Natural killer cell (primary cell): ENCODE measurements around the gene SYNE2. TPM values are rescaled to one million over a fixed set of nuclear protein-coding genes. Genes with fewer than 3 reads are reported as not detected.

Source experiments
- ATAC-seq, 3 donors: fragments of 150-1000 bp in 2 of 3; fragments of 200-7000 bp in 1 of 3; cut with Tn5 transposase; 1 replicate in 1 of 3; 2 replicates in 2 of 3; pipeline ENCODE4 v1.10.0; 2021; ENCODE audit warnings: mild to moderate bottlenecking in 2 of 3, moderate library complexity in 2 of 3
- DNase-seq, 2 donors: peaks; one replicate each; pipeline versions ENCODE4 v3.0.0 to v3.0.0-alpha.2; 2013 to 2021; ENCODE audit warnings: mixed read lengths in 1 of 2
- H3K27ac ChIP-seq: one replicate; pipeline ENCODE4 v1.5.1; 2013; ENCODE audit warnings: mild to moderate bottlenecking, low read length
- H3K27me3 ChIP-seq: one replicate; pipeline ENCODE4 v1.6.1; 2013; ENCODE audit warnings: low read length; ENCODE audit not compliant: control insufficient read depth, insufficient read depth
- H3K36me3 ChIP-seq: one replicate; pipeline ENCODE4 v1.6.1; 2013; ENCODE audit warnings: low read length; ENCODE audit not compliant: control insufficient read depth, insufficient read depth
- H3K4me1 ChIP-seq: one replicate; pipeline ENCODE4 v1.6.1; 2013; ENCODE audit warnings: low read length; ENCODE audit not compliant: control insufficient read depth, insufficient read depth
- H3K4me3 ChIP-seq: one replicate; pipeline ENCODE4 v1.5.1; 2013; ENCODE audit warnings: low read length
- H3K9me3 ChIP-seq: one replicate; pipeline ENCODE4 v1.6.1; 2013; ENCODE audit warnings: low read length; ENCODE audit not compliant: control insufficient read depth, insufficient read depth
- H3K27ac Mint-ChIP-seq, 2 donors: one replicate each; pipeline ENCODE4 v1.8.0; 2022; ENCODE audit warnings: mild to moderate bottlenecking in 2 of 2, mixed read lengths in 2 of 2, moderate library complexity in 1 of 2
- H3K27me3 Mint-ChIP-seq, 2 donors: one replicate each; pipeline ENCODE4 v1.8.0; 2022; ENCODE audit warnings: low read depth in 2 of 2, mixed read lengths in 2 of 2
- H3K36me3 Mint-ChIP-seq: one replicate; pipeline ENCODE4 v1.8.0; 2022; ENCODE audit warnings: mixed read lengths
- H3K4me1 Mint-ChIP-seq, 2 donors: one replicate each; pipeline ENCODE4 v1.8.0; 2022; ENCODE audit warnings: mixed read lengths in 2 of 2
- H3K4me3 Mint-ChIP-seq: one replicate; pipeline ENCODE4 v1.8.0; 2022; ENCODE audit warnings: mild to moderate bottlenecking, moderate library complexity, mixed read lengths
- H3K9me3 Mint-ChIP-seq, 2 donors: one replicate each; pipeline ENCODE4 v1.8.0; 2022; ENCODE audit warnings: mixed read lengths in 2 of 2
- WGBS: methylation state at CpG from one replicate; pipeline ENCODE4 v1.1.7; 2013; ENCODE audit warnings: missing lambda C conversion rate; ENCODE audit not compliant: insufficient coverage; 5-methylcytosine and 5-hydroxymethylcytosine counted together
- intact Hi-C: fragments of 100-400 bp; cut with micrococcal nuclease; formaldehyde crosslinking; loops from one replicate; pipeline ENCODE4 v1.14.2; 2022
- total RNA-seq, 4 donors: library from RNA; stranded (reverse); fragments of 120-200 nt in 1 of 4; gene quantifications; one replicate each; pipeline versions ENCODE4 v1.2.3 to v1.2.4, GENCODE V29; 2013 to 2022
- TF ChIP-seq, protein P1 (sequence below): fragments of 200-600 bp; IDR thresholded peaks from one replicate; pipeline ENCODE4 v1.8.0; 2022; ENCODE audit warnings: antibody characterized with exemption

The SYNE2 gene
- total RNA-seq, 3 donors from 2014 or later (not counting 1 experiment from before 2014, with no cell fraction given): 325 to 434 (median 373) TPM

DNA sequence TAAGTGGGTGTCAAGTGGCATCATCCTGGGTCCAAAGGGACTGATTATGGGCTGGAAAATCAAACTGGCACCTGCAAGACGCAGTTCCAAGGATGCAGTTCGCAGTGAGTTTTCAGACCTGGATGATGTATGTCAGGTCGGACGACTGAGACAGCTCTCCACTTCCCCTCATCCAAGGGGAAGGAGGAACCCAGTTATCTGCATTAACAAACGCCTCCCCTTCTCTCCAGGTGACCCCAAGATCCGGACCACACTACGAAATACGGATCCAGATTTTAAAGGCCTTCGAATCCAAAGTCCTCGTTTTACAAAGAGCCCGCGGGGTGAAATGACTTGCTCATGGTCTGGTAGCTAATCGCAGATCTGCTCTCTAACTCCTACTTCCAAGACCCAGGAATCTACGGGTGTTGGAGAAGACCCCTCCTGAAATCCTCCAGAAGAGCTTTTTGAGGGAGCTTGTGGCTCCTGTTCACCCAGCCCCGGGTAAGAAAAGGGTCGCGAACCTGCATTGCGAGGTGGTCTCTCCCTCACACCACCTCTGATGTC lies 460 bp upstream of the SYNE2 start:
- H3K4me1 Mint-ChIP-seq: peaks cover 30 to 37% of the 10 kb centered on the region in 2 donors
- WGBS: 12% methylated on average over 18 of the region's 18 CpGs
- peaks cover 36% of the 10 kb centered on the region for H3K4me1 ChIP-seq
- H3K9me3 Mint-ChIP-seq: no peaks in the 10 kb centered on the region
- ATAC-seq (no peak), DNase-seq (no peak)
- intact Hi-C loops: no loop called here
- H3K36me3 Mint-ChIP-seq: no peaks in the 10 kb centered on the region
- H3K27me3 ChIP-seq: no peaks in the 10 kb centered on the region
- H3K27ac Mint-ChIP-seq: peak overlapping the region; percentile 93 to 96
- no peaks in the 10 kb centered on the region for H3K27me3 Mint-ChIP-seq
- peak overlapping the region; percentile 63 for H3K27ac ChIP-seq
- H3K4me3 Mint-ChIP-seq: peak overlapping the region; percentile 99
- H3K36me3 ChIP-seq: no peaks in the 10 kb centered on the region
- no peaks in the 10 kb centered on the region for H3K9me3 ChIP-seq
- TF ChIP-seq, protein P1, sequence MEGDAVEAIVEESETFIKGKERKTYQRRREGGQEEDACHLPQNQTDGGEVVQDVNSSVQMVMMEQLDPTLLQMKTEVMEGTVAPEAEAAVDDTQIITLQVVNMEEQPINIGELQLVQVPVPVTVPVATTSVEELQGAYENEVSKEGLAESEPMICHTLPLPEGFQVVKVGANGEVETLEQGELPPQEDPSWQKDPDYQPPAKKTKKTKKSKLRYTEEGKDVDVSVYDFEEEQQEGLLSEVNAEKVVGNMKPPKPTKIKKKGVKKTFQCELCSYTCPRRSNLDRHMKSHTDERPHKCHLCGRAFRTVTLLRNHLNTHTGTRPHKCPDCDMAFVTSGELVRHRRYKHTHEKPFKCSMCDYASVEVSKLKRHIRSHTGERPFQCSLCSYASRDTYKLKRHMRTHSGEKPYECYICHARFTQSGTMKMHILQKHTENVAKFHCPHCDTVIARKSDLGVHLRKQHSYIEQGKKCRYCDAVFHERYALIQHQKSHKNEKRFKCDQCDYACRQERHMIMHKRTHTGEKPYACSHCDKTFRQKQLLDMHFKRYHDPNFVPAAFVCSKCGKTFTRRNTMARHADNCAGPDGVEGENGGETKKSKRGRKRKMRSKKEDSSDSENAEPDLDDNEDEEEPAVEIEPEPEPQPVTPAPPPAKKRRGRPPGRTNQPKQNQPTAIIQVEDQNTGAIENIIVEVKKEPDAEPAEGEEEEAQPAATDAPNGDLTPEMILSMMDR: no peak
- H3K4me3 ChIP-seq: peak overlapping the region; percentile 42

DNA sequence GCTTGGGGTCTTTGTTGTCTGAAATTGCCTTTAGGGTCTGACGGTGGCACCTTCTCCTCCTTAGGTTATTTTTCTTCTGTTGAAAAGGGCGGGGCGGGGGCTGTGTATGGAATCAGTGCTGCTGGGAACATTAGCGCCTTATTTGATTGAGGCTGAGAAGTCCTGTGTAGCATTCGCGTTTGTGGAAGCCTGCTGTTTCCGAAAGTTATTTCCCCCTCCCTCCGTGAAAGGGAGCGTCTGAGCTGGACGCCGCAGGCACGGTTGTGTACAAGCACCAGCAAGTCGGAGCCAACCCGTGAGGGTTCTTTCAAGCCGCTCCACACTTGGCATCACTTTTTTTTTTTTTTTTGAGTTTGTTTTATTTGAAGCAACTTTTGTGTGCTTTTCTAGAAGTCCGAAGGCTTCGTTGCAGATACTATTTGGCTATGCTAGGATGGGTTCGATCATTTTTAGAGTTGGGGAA lies 1.1 kb downstream of the SYNE2 start:
- Mint-ChIP-seq H3K27me3 (no peaks in the 10 kb centered on the region), H3K4me1 (peaks cover 42 to 48% of the 10 kb centered on the region in 2 donors), H3K36me3 (no peaks in the 10 kb centered on the region), H3K9me3 (no peaks in the 10 kb centered on the region), H3K4me3 (peak overlapping the region; percentile 99), H3K27ac (peak overlapping the region; percentile 93 to 96)
- intact Hi-C loops: loop anchor here (1.0 kb wide), 1 partner anchor 10 kb away; no protein-coding TSS in a partner anchor
- peak; percentile 27 to 48 (median 32) for ATAC-seq
- peaks cover 42% of the 10 kb centered on the region for H3K4me1 ChIP-seq
- H3K27me3 ChIP-seq: no peaks in the 10 kb centered on the region
- WGBS: 0% methylated on average over 13 of the region's 18 CpGs
- peak; percentile 52 to 77 for DNase-seq
- H3K9me3 ChIP-seq: no peaks in the 10 kb centered on the region
- peak overlapping the region; percentile 76 for H3K27ac ChIP-seq
- no peaks in the 10 kb centered on the region for H3K36me3 ChIP-seq
- H3K4me3 ChIP-seq: peak overlapping the region; percentile 65
- TF ChIP-seq, protein P1: no peak

DNA sequence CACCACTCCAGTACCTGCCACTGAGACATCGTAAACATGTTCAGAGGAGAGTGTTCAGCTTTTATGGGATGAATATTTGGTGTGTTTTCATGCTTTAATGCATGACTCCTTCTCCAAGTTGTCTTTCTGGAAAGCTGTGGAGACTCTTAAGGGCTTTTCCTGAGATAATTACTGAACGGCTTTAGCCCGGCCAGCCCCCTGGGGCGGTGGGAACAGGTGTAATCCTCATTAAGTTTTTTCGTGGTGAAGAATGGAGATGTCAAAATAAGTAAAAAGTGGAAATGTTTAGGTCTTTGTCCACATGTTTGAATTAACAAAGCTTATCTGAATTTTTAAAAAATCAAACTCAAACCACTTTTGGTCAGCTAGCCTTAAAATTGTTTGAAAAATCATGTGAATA lies 1.5 kb downstream of the SYNE2 start:
- peak overlapping the region; percentile 99 for H3K4me3 Mint-ChIP-seq
- no peaks in the 10 kb centered on the region for H3K27me3 Mint-ChIP-seq
- Histone ChIP-seq H3K4me3 (peak overlapping the region; percentile 65), H3K4me1 (peaks cover 43% of the 10 kb centered on the region), H3K9me3 (no peaks in the 10 kb centered on the region), H3K27ac (peak overlapping the region; percentile 76), H3K27me3 (no peaks in the 10 kb centered on the region), H3K36me3 (no peaks in the 10 kb centered on the region)
- H3K9me3 Mint-ChIP-seq: no peaks in the 10 kb centered on the region
- TF ChIP-seq, protein P1: no peak
- WGBS: 28% methylated on average over 5 of the region's 5 CpGs
- ATAC-seq (no peak), DNase-seq (no peak)
- peaks cover 47 to 52% of the 10 kb centered on the region in 2 donors for H3K4me1 Mint-ChIP-seq
- H3K27ac Mint-ChIP-seq: peak overlapping the region; percentile 93 to 96
- intact Hi-C loops: loop anchor here (1.0 kb wide), 1 partner anchor 10 kb away; no protein-coding TSS in a partner anchor
- H3K36me3 Mint-ChIP-seq: no peaks in the 10 kb centered on the region
